Measurements from ENCODE around the gene KCNK2.

The KCNK2 gene

DNA sequence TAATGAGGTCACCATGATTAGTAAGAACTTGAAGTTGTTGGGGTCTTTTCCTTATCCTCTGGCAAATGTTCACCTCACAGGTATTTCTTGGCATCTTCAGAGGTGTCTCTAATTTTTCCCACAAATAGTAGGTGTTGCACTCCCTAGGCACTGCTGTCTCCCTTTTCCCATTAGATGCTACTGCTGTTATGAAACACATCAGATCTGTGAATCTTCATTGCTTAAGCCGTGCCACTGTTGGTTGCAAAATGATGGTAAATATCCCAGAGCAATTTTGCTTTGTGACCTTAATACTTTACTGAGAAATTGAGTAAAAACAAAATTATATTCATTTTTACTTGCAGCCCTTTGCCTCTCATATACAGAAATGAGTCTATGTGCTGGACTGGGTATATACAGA, 169.6 kb downstream of the KCNK2 start:
- no peak for DNase-seq (ENCODE audit: low spot score)

DNA sequence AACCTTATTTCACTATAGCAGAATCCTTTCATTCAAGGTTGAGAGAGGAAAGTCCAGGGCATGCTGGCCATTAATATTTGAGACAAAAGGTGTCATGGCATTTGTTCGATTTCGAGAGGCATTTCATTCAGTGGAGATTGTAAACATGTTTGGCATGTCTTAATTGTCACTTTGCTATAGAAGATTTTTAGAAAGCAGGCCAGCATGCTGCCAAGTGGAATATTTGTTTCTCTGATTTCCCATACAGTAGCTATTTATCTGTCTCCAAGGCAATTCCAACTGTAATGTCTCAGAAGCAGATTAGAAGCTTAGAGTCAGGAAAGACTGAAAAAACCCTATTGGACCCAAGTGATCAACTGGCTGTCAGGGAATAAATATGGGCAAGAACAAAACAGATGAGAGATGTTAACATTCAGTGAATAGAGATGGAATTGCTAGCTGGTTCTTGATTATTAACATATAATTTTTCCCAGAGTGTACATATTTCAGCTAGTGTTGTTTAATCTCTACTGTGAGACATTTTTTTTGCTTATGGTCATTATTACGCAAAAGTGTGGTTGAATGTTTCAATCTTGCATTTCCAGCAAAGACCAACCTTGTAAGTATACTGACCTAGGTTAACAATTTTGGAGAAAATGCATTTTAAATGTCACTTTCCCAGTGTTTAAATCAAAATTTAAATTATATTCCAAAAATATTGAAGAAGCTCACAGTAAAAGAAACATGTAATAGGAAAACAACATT, 174.6 kb downstream of the KCNK2 start:
- DNase-seq (ENCODE audit: low spot score), result no peak

- DNase-seq (ENCODE audit: low spot score), result no peak
These were observed 178.2 kb downstream of the KCNK2 start for GRCh38 chr1:215260711-215261110.

DNA sequence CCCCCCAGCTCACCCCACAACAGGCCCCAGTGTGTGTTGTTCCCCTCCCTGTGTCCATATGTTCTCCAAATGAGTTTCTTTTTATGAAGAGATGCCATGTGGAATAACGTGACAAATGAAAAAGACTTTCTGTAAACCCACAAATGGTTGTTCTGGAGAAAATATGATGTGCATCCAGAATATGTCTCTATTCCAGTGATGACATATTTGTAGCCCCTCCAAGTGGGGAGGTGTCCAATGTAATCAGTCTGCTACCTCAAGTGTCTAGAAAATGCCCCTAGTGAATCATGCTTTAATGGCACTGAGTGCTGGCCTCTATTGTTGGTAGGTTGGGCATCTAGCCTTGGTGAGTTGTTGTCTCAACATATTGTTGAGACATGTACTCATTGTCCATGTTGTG, 179.6 kb downstream of the KCNK2 start:
- no peak for DNase-seq (ENCODE audit: low spot score)

DNA sequence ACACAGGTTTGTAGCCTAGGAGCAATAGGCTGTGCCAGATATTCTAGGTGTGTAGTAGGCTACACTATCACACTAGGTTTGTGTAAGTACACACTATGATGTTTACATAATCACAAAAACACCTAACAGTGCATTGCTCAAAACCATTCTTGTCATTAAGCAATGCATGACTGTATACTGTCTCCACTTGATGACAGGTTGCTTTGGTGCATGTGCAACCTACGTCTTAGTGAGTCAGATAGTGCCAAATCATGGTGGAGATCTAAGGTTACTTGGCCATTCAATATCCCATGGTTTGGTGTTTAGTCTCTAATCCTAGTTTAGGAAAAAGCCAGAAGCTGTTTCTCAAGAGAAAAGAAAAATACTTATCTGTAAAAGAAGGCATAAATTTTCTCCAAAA, 181.1 kb downstream of the KCNK2 start:
- DNase-seq (ENCODE audit: low spot score), result no peak

DNA sequence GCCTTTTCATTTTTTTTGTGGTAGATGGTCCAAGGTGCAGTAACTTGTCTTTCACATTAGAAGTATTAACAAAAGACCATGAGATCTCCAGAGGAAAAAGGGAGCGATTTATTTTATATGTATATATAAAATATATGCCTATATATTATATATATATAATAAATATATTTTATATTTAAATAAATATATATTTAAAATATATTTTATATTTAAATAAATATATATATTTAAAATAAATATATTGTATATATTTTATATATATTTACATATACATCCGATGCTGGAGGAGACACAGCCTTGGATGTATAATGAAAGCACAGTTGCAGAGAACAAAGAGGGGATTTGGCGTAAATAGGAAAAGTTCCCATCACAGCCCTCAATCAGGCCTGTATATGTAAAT, 182.1 kb downstream of the KCNK2 start:
- no peak for DNase-seq (ENCODE audit: low spot score)

- DNase-seq (ENCODE audit: low spot score), result no peak
These were observed 185.0 kb downstream of the KCNK2 start for GRCh38 chr1:215267495-215267894.

- no peak for DNase-seq (ENCODE audit: low spot score)
These were observed 187.4 kb downstream of the KCNK2 start for GRCh38 chr1:215269955-215270354.

DNA sequence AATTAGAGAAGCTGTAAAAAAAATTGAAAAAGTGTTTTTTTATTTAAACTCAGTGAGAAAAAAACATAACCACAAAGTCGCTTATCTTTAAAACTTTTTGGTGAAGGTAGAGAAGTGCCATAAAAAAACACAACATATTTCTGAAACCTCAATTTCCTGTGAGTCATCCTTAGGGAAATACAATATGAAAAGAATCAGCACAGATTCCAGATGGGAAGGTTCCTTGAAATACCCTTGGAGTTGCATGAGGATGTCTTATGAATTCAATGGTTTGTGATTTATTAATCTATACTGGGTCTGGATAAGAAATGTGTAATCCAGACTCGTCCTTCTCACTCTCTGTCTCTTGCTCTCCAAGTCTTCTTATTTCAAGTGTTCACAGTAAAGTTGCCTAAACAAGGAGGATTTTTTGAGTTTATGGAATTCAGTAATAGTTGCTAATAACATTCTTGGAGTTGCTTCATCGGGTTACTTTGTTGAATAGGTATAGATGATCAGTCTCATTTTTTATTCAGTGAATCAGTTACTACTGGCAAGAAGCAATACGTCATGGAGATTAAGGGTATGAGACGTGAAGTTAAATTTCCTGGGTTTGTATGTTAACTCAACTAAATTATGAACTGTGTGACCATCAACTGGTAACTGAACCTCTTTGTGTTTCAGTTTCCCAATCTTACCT, 191.4 kb downstream of the KCNK2 start:
- DNase-seq (ENCODE audit: low spot score), result peak; percentile 5

DNA sequence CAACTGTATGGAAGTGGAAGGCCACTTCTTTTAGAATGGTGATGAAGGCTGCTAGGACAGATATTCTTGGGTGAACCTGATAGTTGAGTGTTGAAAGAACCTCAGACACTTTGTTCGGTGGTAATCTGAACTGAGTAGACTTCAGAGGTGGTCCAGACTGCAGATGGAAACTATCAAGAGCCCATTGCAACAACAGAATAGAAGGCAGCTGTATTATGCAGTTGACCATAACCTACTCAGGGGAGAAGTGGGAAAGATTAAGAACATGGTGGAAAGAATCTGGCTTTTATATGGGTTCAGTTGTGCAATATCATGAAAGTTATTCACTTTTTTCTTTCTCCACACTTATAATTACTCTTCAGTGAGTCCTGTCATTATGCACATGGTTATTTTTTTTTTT, 194.0 kb downstream of the KCNK2 start:
- DNase-seq (ENCODE audit: low spot score), result no peak

DNA sequence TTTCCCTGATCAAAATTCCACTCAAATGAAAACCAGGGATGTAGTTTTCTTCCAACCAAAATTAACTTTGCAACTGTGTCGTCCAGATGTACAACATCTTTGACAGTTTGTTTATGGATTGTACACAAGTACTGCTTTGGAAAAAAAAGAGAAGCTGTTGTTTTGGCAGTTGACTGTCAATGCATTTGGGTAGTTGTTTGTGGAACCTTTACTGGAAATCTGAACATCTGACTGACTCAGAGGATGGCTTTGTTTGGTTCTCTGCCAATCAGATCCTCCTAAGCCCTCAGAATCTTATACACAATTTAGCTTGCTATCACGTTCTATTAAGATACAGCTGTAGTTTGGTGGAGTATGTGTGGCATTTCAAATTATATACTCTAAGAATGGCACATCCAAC, 195.0 kb downstream of the KCNK2 start:
- no peak for DNase-seq (ENCODE audit: low spot score)

- DNase-seq (ENCODE audit: low spot score), result no peak
These were observed 197.1 kb downstream of the KCNK2 start for GRCh38 chr1:215279682-215280081.

GRCh38 chr1:215282557-215282956, 200.0 kb downstream of the KCNK2 start:
- DNase-seq (ENCODE audit: low spot score), result no peak

DNA sequence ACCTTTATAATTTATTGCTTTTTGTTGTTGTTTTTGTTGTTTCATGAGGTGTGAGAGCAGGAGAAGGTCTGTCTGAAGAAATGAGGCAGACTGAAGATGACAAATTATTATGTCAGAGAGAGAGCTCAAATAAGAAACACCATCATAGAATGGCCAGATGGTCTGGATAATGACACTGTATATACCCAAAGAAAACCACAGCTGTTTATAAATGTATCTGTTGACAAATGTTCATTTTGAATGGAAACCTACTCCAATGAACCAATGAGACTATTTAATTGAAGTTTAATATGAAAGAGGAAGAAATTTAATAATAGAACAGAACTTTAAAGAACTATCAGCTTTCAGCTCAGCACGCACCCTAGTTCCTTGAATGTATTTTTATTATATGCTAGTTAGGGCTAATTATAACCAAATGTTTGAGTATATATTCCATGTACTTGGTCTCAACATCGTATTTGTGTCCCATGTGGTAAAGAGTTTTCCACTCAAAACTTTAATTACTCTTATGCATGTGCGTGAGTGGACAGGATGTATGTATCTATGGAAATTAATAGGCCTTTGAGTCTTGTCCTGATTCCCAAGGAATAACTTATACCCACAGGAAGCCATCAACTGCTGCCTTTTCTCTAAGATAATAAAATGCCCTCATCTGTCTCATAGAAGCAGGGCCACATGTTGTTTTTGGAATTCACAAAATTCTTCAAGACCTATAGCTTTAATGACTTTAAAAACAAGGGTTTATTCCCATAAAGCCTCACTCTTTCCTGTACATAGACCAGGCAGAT, 202.7 kb downstream of the KCNK2 start:
- DNase-seq (ENCODE audit: low spot score), result no peak
